CD14-positive monocyte (primary cell): Measurements from ENCODE around the gene DLGAP1. TPM values are rescaled to one million over a fixed set of nuclear protein-coding genes. Genes with fewer than 3 reads are reported as not detected.

Experiments
- DNase-seq, 3 donors: peaks; one replicate each; pipeline ENCODE4 v3.0.0-alpha.2; 2011 to 2022
- H2AFZ ChIP-seq: 2 replicates; pipeline ENCODE4 v1.6.0; 2012; ENCODE audit warnings: mild to moderate bottlenecking, low read depth, low read length, inconsistent platforms; ENCODE audit not compliant: insufficient read depth, poor library complexity, severe bottlenecking
- H3K27ac ChIP-seq, 2 donors: 1 replicate in 1 of 2; 2 replicates in 1 of 2; pipeline ENCODE4 v1.5.1; 2012 to 2013; ENCODE audit warnings: low read length in 2 of 2, control low read depth in 1 of 2, inconsistent platforms in 1 of 2, low read depth in 1 of 2, mild to moderate bottlenecking in 1 of 2
- H3K27me3 ChIP-seq, 2 donors: one replicate each; pipeline versions ENCODE4 v1.6.0 to v1.6.1; 2011 to 2013; ENCODE audit warnings: low read length in 2 of 2; ENCODE audit not compliant: control insufficient read depth in 2 of 2, insufficient read depth in 2 of 2
- H3K36me3 ChIP-seq, 2 donors: replicated peaks in 1 of 2; 1 replicate in 1 of 2; 2 replicates in 1 of 2; pipeline versions ENCODE4 v1.5.1 to v1.6.1; 2012 to 2013; ENCODE audit warnings: low read length in 2 of 2, control low read depth in 1 of 2, inconsistent platforms in 1 of 2, mild to moderate bottlenecking in 1 of 2; ENCODE audit not compliant: insufficient read depth in 2 of 2, control insufficient read depth in 1 of 2
- H3K4me1 ChIP-seq, 2 donors: 1 replicate in 1 of 2; 2 replicates in 1 of 2; pipeline versions ENCODE4 v1.5.1 to v1.6.1; 2012 to 2013; ENCODE audit warnings: low read length in 2 of 2, control low read depth in 1 of 2, inconsistent platforms in 1 of 2, mild to moderate bottlenecking in 1 of 2, moderate library complexity in 1 of 2; ENCODE audit not compliant: insufficient read depth in 2 of 2, control insufficient read depth in 1 of 2
- H3K4me2 ChIP-seq: replicated peaks from 2 replicates; pipeline ENCODE3; 2012; ENCODE audit warnings: low read length, moderate library complexity, mild to moderate bottlenecking; ENCODE audit not compliant: poor library complexity, severe bottlenecking; ENCODE audit errors: extremely low read depth
- H3K4me3 ChIP-seq, 3 experiments: fragments of 200-600 bp in 1 of 3; sonication (generic) in 1 of 3; replicated peaks in 1 of 3; 1 replicate in 2 of 3; 2 replicates in 1 of 3; pipeline ENCODE4 v1.5.1; 2011 to 2013; ENCODE audit warnings: low read length in 3 of 3, mild to moderate bottlenecking in 3 of 3, control low read depth in 2 of 3, low read depth in 2 of 3, inconsistent platforms in 1 of 3, moderate library complexity in 1 of 3
- H3K79me2 ChIP-seq: 2 replicates; pipeline ENCODE4 v1.6.0; 2012; ENCODE audit warnings: mild to moderate bottlenecking, control low read depth, inconsistent platforms, low read length, moderate library complexity; ENCODE audit not compliant: insufficient read depth
- H3K9ac ChIP-seq: 2 replicates; pipeline ENCODE4 v1.6.0; 2017; ENCODE audit warnings: low read length, mild to moderate bottlenecking; ENCODE audit not compliant: insufficient read depth, poor library complexity, severe bottlenecking
- H3K9me3 ChIP-seq, 2 donors: replicated peaks in 1 of 2; 1 replicate in 1 of 2; 2 replicates in 1 of 2; pipeline versions ENCODE4 v1.5.1 to v1.6.1; 2012 to 2013; ENCODE audit warnings: low read length in 2 of 2, control low read depth in 1 of 2; ENCODE audit not compliant: control insufficient read depth in 1 of 2, insufficient read depth in 1 of 2
- H4K20me1 ChIP-seq: 2 replicates; pipeline ENCODE4 v1.6.0; 2012; ENCODE audit warnings: mild to moderate bottlenecking, low read length, control low read depth, moderate library complexity; ENCODE audit not compliant: insufficient read depth
- H3K27ac Mint-ChIP-seq, 7 donors: one replicate each; pipeline ENCODE4 v1.8.0; 2020; ENCODE audit warnings: mild to moderate bottlenecking in 7 of 7, mixed read lengths in 7 of 7, moderate library complexity in 6 of 7, inconsistent platforms in 2 of 7
- H3K27me3 Mint-ChIP-seq, 3 donors: one replicate each; pipeline ENCODE4 v1.8.0; 2021 to 2022; ENCODE audit warnings: low read depth in 3 of 3, mild to moderate bottlenecking in 3 of 3, mixed read lengths in 3 of 3, moderate library complexity in 3 of 3, inconsistent platforms in 1 of 3
- H3K36me3 Mint-ChIP-seq, 2 donors: one replicate each; pipeline ENCODE4 v1.8.0; 2020; ENCODE audit warnings: mixed read lengths in 2 of 2, inconsistent platforms in 1 of 2, mild to moderate bottlenecking in 1 of 2
- H3K4me1 Mint-ChIP-seq: one replicate; pipeline ENCODE4 v1.8.0; 2020; ENCODE audit warnings: mild to moderate bottlenecking, mixed read lengths
- H3K4me3 Mint-ChIP-seq, 2 donors: one replicate each; pipeline ENCODE4 v1.8.0; 2020; ENCODE audit warnings: mild to moderate bottlenecking in 2 of 2, mixed read lengths in 2 of 2, moderate library complexity in 1 of 2
- H3K9me3 Mint-ChIP-seq, 7 donors: one replicate each; pipeline ENCODE4 v1.8.0; 2020 to 2022; ENCODE audit warnings: mixed read lengths in 7 of 7, mild to moderate bottlenecking in 6 of 7, moderate library complexity in 6 of 7, inconsistent platforms in 2 of 7
- CTCF ChIP-seq: fragments of 200-600 bp; IDR thresholded peaks from one replicate; pipeline ENCODE4 v1.8.0; 2022; ENCODE audit warnings: antibody characterized with exemption, mild to moderate bottlenecking
- WGBS: methylation state at CpG from one replicate; pipeline ENCODE4 v1.1.5; 2013; ENCODE audit warnings: missing lambda C conversion rate; ENCODE audit not compliant: insufficient coverage; 5-methylcytosine and 5-hydroxymethylcytosine counted together
- intact Hi-C, 2 donors: fragments of 100-400 bp; cut with micrococcal nuclease; formaldehyde crosslinking; loops; one replicate each; pipeline versions ENCODE4 v1.15.0 to v1.15.1; 2023
- polyA plus RNA-seq, 3 donors: library from polyadenylated mRNA; depleted of rRNA in 1 of 3; unstranded in 2 of 3; stranded (reverse) in 1 of 3; fragments of 300-500 nt in 2 of 3; fragments of >200 nt in 1 of 3; fragmentation: Illumina TruSeq in 2 of 3; gene quantifications; 1 replicate in 2 of 3; 2 replicates in 1 of 3; pipeline ENCODE4 v1.2.3, GENCODE V29; 2012 to 2021

The DLGAP1 gene
- polyA plus RNA-seq, 3 donors, result 0.09 to 0.42 TPM; not detected in 1

DNA sequence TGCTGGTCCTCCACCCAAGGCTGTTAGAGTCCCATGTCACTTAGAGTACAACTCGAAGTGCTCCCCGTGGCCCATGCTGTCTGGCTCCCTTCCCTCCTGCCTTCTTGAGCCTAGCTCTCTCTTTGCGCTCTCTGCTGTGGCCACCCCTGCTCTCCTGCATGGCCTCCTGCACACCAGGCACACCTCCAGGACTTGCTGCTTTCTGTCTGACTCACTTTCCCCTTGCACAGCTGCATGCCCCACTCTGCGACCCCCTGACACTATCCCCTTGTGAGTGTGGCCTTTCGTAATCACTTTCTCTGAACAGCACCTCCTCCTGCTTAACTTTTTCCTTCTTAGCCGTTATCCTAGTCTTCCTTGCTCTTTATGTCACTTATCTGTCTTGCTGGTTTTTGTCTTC, 661.6 kb downstream of the DLGAP1 start:
- H3K4me2 ChIP-seq, result no peak overlapping the region
- peaks cover 0 to 3% of the 10 kb centered on the region in 2 donors for H3K9me3 ChIP-seq
- Mint-ChIP-seq H3K27ac (no peak overlapping the region), H3K27me3 (peaks cover 8 to 10% (median 8%) of the 10 kb centered on the region in 3 donors), H3K4me3 (no peak overlapping the region), H3K9me3 (peaks cover 0 to 3% (median 0%) of the 10 kb centered on the region in 7 donors), H3K4me1 (peaks cover 4% of the 10 kb centered on the region), H3K36me3 (no peaks in the 10 kb centered on the region)
- no peak overlapping the region for H3K27ac ChIP-seq
- H3K4me3 ChIP-seq, result no peak overlapping the region
- no peaks in the 10 kb centered on the region for H4K20me1 ChIP-seq
- 83% methylated on average over 5 of the region's 6 CpGs for WGBS
- H3K4me1 ChIP-seq, result peaks cover 5 to 7% of the 10 kb centered on the region in 2 donors
- TF ChIP-seq CTCF, result no peak
- no peak overlapping the region for H3K9ac ChIP-seq
- DNase-seq, result no peak
- H3K36me3 ChIP-seq, result no peaks in the 10 kb centered on the region
- no peaks in the 10 kb centered on the region for H3K27me3 ChIP-seq
- no peaks in the 10 kb centered on the region for H3K79me2 ChIP-seq
- H2AFZ ChIP-seq, result no peak overlapping the region
- intact Hi-C loops, result no loop called here

DNA sequence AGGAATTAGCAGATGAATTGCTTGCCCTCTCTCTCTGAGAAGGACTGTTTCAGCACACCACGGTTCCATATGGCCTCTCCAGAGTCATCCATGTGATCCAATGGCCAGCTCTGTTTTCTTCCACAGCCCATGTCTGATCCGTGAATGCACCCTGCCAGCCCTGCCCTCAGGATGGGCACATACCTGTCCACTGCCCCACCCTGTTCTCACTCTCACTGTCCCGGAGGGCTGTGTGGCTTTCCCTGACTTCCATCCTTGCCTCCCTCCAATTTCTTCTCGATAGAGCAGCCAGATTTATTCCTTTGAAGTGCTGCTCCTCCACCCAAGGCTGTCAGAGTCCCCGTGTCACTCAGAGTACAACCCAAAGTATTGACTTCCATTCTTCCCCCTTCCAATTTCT, 662.0 kb downstream of the DLGAP1 start:
- Histone ChIP-seq H3K9ac (no peak overlapping the region), H2AFZ (no peak overlapping the region)
- peaks cover 5 to 8% (median 8%) of the 10 kb centered on the region in 3 donors for H3K27me3 Mint-ChIP-seq

More for the DNA sequence above, 662.0 kb downstream of the DLGAP1 start:
- 96% methylated on average over 5 of the region's 5 CpGs for WGBS
- H3K27me3 ChIP-seq, result no peaks in the 10 kb centered on the region
- H3K79me2 ChIP-seq, result no peaks in the 10 kb centered on the region
- H3K4me1 ChIP-seq, result peaks cover 6 to 8% of the 10 kb centered on the region in 2 donors
- no peaks in the 10 kb centered on the region for H3K36me3 Mint-ChIP-seq
- peak overlapping the region in 1 of 7 donors; percentile 7 for H3K27ac Mint-ChIP-seq
- intact Hi-C loops, result no loop called here
- no peaks in the 10 kb centered on the region for H4K20me1 ChIP-seq
- H3K9me3 ChIP-seq, result peaks cover 0 to under 1% of the 10 kb centered on the region in 2 donors
- no peak for TF ChIP-seq CTCF
- H3K27ac ChIP-seq, result no peak overlapping the region
- DNase-seq, result no peak
- H3K36me3 ChIP-seq, result no peaks in the 10 kb centered on the region
- no peak overlapping the region for H3K4me3 ChIP-seq
- H3K4me3 Mint-ChIP-seq, result no peak overlapping the region
- H3K4me2 ChIP-seq, result no peak overlapping the region
- H3K9me3 Mint-ChIP-seq, result peaks cover 0 to 3% (median 0%) of the 10 kb centered on the region in 7 donors
- H3K4me1 Mint-ChIP-seq, result peaks cover 4% of the 10 kb centered on the region
